Raji (cell line): ENCODE data around the gene AHRR.

ENCODE experiments used
- POLR2A ChIP-seq: IDR thresholded peaks from 2 replicates; pipeline ENCODE4 v1.6.1; 2011; ENCODE audit warnings: low read depth, low read length, control low read depth; ENCODE audit not compliant: insufficient read depth

AHRR gene

GRCh38 chr5:433836-434235 lies 112.3 kb downstream of the AHRR start:
- no peak for TF ChIP-seq POLR2A

GRCh38 chr5:434443-435146 lies 113.1 kb downstream of the AHRR start:
- no peak for TF ChIP-seq POLR2A

GRCh38 chr5:435156-435790 lies 113.8 kb downstream of the AHRR start:
- no peak for TF ChIP-seq POLR2A

- TF ChIP-seq POLR2A = no peak
These were observed 114.6 kb downstream of the AHRR start for GRCh38 chr5:435961-436640.

- no peak for TF ChIP-seq POLR2A
These were observed 115.1 kb downstream of the AHRR start for GRCh38 chr5:436641-436975.

- no peak for TF ChIP-seq POLR2A
These were observed 115.8 kb downstream of the AHRR start for GRCh38 chr5:437281-437771.

GRCh38 chr5:438481-438981 lies 117.0 kb downstream of the AHRR start:
- TF ChIP-seq POLR2A = no peak

- no peak for TF ChIP-seq POLR2A
These were observed 117.7 kb downstream of the AHRR start for GRCh38 chr5:439181-439580.

GRCh38 chr5:439636-440035 lies 118.1 kb downstream of the AHRR start:
- no peak for TF ChIP-seq POLR2A

GRCh38 chr5:440401-441201 lies 119.1 kb downstream of the AHRR start:
- TF ChIP-seq POLR2A = no peak

- no peak for TF ChIP-seq POLR2A
These were observed 120.5 kb downstream of the AHRR start for GRCh38 chr5:441996-442334.

GRCh38 chr5:442335-443238 lies 121.1 kb downstream of the AHRR start, which contains the start of gene EXOC3:
EXOC3 (plus strand) TSS chr5:443176; CDS start chr5:446206, 3,030 bp downstream.
- TF ChIP-seq POLR2A = peak; percentile 77

- no peak for TF ChIP-seq POLR2A
These were observed 122.0 kb downstream of the AHRR start for GRCh38 chr5:443239-444151.
